Caco-2 (cell line): ENCODE data around the gene XXYLT1. TPM values are rescaled to one million over a fixed set of nuclear protein-coding genes. Genes with fewer than 3 reads are reported as not detected.
A peak's percentile ranks its signal among the peaks of the same experiment; 100 is the strongest.
"Not testable (repeated sequence)": the region's sequence is repeated elsewhere in the genome, so short reads cannot be mapped to it uniquely, and the experiment has no call there.

ENCODE experiments used
- BruUV-seq: library from RNA; stranded (reverse); fragments of 400-500 nt; replicated peaks from 2 replicates; lab custom pipeline; 2021; lab: Mats Ljungman, UMichigan
- CTCF ChIA-PET: fragments of 300-600 bp; sonication (Branson Sonifier 250); formaldehyde crosslinking; loops from one replicate; lab custom pipeline; 2022; ENCODE audit warnings: antibody characterized with exemption; lab: Charles Lee
- POLR2A ChIA-PET: fragments of 300-600 bp; sonication (Branson Sonifier 250); formaldehyde crosslinking; loops from one replicate; lab custom pipeline; 2022; ENCODE audit warnings: antibody characterized with exemption; lab: Charles Lee
- DNase-seq, 2 experiments: peaks; one replicate each; pipeline versions ENCODE4 v3.0.0 to v3.0.0-alpha.2; 2020 to 2022
- H3K27me3 ChIP-seq: replicated peaks from 2 replicates; pipeline ENCODE4 v1.6.0; 2011; ENCODE audit warnings: low read length; ENCODE audit not compliant: control insufficient read depth, insufficient read depth
- H3K36me3 ChIP-seq: 2 replicates; pipeline ENCODE4 v1.5.1; 2011; ENCODE audit warnings: low read length; ENCODE audit not compliant: control insufficient read depth, insufficient read depth
- H3K4me1 ChIP-seq: fragments of 250-450 bp; sonication (Bioruptor Pico); 2 replicates; pipeline ENCODE4 v1.5.1; 2020; ENCODE audit warnings: mild to moderate bottlenecking
- H3K4me3 ChIP-seq: 2 replicates; pipeline ENCODE4 v1.5.1; 2011; ENCODE audit warnings: low read depth, mild to moderate bottlenecking, control low read depth, low read length
- H3K9me3 ChIP-seq: fragments of 250-450 bp; sonication (Bioruptor Pico); 2 replicates; pipeline ENCODE4 v1.5.1; 2020; ENCODE audit warnings: mild to moderate bottlenecking, moderate library complexity
- H3K27ac Mint-ChIP-seq: one replicate; pipeline ENCODE4 v1.8.0; 2022; ENCODE audit warnings: mixed read lengths; ENCODE audit not compliant: unreplicated experiment
- H3K27me3 Mint-ChIP-seq: one replicate; pipeline ENCODE4 v1.8.0; 2022; ENCODE audit warnings: mixed read lengths; ENCODE audit not compliant: insufficient read depth, unreplicated experiment
- H3K36me3 Mint-ChIP-seq: one replicate; pipeline ENCODE4 v1.8.0; 2022; ENCODE audit warnings: mild to moderate bottlenecking, mixed read lengths; ENCODE audit not compliant: insufficient read depth, unreplicated experiment
- H3K4me1 Mint-ChIP-seq: one replicate; pipeline ENCODE4 v1.8.0; 2022; ENCODE audit warnings: low read depth, mixed read lengths; ENCODE audit not compliant: unreplicated experiment
- H3K4me3 Mint-ChIP-seq: one replicate; pipeline ENCODE4 v1.8.0; 2022; ENCODE audit warnings: mild to moderate bottlenecking, moderate library complexity, mixed read lengths; ENCODE audit not compliant: unreplicated experiment
- H3K9me3 Mint-ChIP-seq: one replicate; pipeline ENCODE4 v1.8.0; 2022; ENCODE audit warnings: mixed read lengths; ENCODE audit not compliant: unreplicated experiment
- intact Hi-C: fragments of 100-400 bp; cut with micrococcal nuclease; formaldehyde crosslinking; loops from one replicate; pipeline ENCODE4 v1.10.0; 2022; ENCODE audit not compliant: unreplicated experiment
- total RNA-seq: library from RNA; stranded (reverse); gene quantifications from 2 replicates; pipeline ENCODE4 v1.2.3, GENCODE V29; 2022
- TF ChIP-seq, protein P1 (sequence below), 2 experiments: fragments of 200-600 bp in 1 of 2; IDR thresholded peaks; 1 replicate in 1 of 2; 2 replicates in 1 of 2; pipeline versions ENCODE4 v1.5.1 to v1.8.0; 2011 to 2022; ENCODE audit warnings: antibody characterized with exemption in 1 of 2, control low read depth in 1 of 2, inconsistent platforms in 1 of 2, low read depth in 1 of 2, low read length in 1 of 2, mild to moderate bottlenecking in 1 of 2, moderate library complexity in 1 of 2; ENCODE audit not compliant: insufficient read depth in 1 of 2, severe bottlenecking in 1 of 2, unreplicated experiment in 1 of 2

Gene XXYLT1
- total RNA-seq, 1 experiment from 2014 or later, result 14.2 TPM

DNA sequence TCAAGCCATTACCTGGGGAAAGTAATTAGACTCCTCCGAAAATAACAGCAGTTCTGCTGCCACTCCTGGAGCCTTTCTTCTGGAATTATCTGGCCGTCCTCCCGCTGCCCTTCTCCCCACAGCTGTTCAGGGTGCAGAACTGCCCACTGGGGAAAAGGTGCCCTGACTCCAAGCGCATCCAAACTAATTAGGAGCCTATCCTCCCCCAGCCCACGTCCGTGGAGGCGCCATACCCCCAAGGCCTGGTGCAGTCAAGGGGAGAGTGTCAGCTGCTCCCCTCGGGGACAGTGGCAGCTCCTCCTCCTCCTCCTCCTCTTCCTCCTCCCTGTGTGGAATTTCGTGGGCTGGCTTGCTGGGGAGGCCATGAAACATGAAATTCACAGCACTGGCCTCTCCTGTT is 177.2 kb downstream of the XXYLT1 start:
- H3K9me3 Mint-ChIP-seq, result no peaks in the 10 kb centered on the region
- H3K27ac Mint-ChIP-seq, result no peak overlapping the region
- Histone ChIP-seq H3K27me3 (no peaks in the 10 kb centered on the region), H3K4me3 (no peak overlapping the region), H3K4me1 (0 out of 2 replicates have a peak, but pooled peaks cover 3% of the 10 kb centered on the region), H3K36me3 (no peaks in the 10 kb centered on the region), H3K9me3 (no peaks in the 10 kb centered on the region)
- no peaks in the 10 kb centered on the region for H3K36me3 Mint-ChIP-seq
- H3K27me3 Mint-ChIP-seq, result no peaks in the 10 kb centered on the region
- H3K4me1 Mint-ChIP-seq, result peaks cover 17% of the 10 kb centered on the region
- intact Hi-C loops, result no loop called here
- BruUV-seq, result no TSS peak
- POLR2A ChIA-PET, result no interaction called here
- TF ChIP-seq, protein P1, sequence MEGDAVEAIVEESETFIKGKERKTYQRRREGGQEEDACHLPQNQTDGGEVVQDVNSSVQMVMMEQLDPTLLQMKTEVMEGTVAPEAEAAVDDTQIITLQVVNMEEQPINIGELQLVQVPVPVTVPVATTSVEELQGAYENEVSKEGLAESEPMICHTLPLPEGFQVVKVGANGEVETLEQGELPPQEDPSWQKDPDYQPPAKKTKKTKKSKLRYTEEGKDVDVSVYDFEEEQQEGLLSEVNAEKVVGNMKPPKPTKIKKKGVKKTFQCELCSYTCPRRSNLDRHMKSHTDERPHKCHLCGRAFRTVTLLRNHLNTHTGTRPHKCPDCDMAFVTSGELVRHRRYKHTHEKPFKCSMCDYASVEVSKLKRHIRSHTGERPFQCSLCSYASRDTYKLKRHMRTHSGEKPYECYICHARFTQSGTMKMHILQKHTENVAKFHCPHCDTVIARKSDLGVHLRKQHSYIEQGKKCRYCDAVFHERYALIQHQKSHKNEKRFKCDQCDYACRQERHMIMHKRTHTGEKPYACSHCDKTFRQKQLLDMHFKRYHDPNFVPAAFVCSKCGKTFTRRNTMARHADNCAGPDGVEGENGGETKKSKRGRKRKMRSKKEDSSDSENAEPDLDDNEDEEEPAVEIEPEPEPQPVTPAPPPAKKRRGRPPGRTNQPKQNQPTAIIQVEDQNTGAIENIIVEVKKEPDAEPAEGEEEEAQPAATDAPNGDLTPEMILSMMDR (IDR thresholded peaks at IDR 0.05; ENCODE audit: insufficient read depth in 1 of 2, low read depth in 1 of 2, low read length in 1 of 2, severe bottlenecking in 1 of 2, unreplicated experiment in 1 of 2), result no peak
- no peak overlapping the region for H3K4me3 Mint-ChIP-seq
- DNase-seq, result no peak
- CTCF ChIA-PET, result no interaction called here

DNA sequence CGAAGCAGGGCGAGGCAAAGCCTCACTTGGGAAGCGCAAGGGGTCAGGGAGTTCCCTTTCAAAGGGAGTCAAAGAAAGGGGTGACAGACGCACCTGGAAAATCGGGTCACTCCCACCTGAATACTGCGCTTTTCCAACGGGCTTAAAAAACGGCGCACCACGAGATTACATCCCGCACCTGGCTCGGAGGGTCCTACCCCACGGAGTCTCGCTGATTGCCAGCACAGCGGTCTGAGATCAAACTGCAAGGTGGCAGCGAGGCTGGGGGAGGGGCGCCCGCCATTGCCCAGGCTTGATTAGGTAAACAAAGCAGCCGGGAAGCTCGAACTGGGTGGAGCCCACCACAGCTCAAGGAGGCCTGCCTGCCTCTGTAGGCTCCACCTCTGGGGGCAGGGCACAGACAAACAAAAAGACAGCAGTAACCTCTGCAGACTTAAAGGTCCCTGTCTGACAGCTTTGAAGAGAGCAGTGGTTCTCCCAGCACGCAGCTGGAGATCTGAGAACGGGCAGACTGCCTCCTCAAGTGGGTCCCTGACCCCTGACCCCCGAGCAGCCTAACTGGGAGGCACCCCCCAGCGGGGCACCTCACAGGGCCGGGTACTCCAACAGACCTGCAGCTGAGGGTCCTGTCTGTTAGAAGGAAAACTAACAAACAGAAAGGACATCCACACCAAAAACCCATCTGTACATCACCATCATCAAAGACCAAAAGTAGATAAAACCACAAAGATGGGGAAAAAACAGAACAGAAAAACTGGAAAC is 182.9 kb downstream of the XXYLT1 start:
- peak overlapping the region; percentile 13 for H3K27ac Mint-ChIP-seq
- H3K4me1 ChIP-seq, H3K36me3 Mint-ChIP-seq, BruUV-seq, H3K36me3 ChIP-seq, DNase-seq, H3K9me3 Mint-ChIP-seq, H3K27me3 ChIP-seq, intact Hi-C loops, H3K4me3 Mint-ChIP-seq, POLR2A ChIA-PET, H3K4me3 ChIP-seq, H3K27me3 Mint-ChIP-seq, H3K9me3 ChIP-seq, CTCF ChIA-PET: not testable (repeated sequence)
- H3K4me1 Mint-ChIP-seq, result peaks cover 15% of the 10 kb centered on the region

DNA sequence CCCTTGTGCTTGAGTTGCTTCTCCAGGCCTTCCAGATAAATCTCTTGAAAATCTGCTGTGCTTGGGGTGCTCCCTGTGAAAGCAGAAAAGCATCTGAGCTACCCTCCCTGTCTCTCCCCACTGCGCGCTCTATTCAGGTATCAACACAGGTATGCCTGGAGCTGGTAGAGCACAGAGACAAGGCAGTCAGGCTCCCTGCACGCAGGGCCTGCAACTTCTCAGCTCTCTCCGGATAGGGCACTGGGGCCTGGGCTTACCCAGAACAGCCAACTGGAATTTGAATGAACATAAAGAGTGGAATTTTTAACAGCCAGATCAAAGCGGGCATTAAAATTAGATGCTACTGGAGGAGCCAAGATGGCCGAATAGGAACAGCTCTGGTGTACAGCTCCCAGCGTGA is 183.6 kb downstream of the XXYLT1 start:
- intact Hi-C loops, result no loop called here
- no TSS peak for BruUV-seq
- Mint-ChIP-seq H3K9me3 (no peaks in the 10 kb centered on the region), H3K36me3 (no peaks in the 10 kb centered on the region), H3K4me3 (no peak overlapping the region), H3K4me1 (peaks cover 15% of the 10 kb centered on the region), H3K27ac (peak overlapping the region; percentile 13), H3K27me3 (no peaks in the 10 kb centered on the region)
- no peak for DNase-seq
- Histone ChIP-seq H3K36me3 (no peaks in the 10 kb centered on the region), H3K4me3 (no peak overlapping the region), H3K27me3 (no peaks in the 10 kb centered on the region), H3K4me1 (no peaks in the 10 kb centered on the region; the same call in 1 of the 2 replicates), H3K9me3 (no peaks in the 10 kb centered on the region)
- TF ChIP-seq, protein P1 (IDR thresholded peaks at IDR 0.05; ENCODE audit: insufficient read depth in 1 of 2, low read depth in 1 of 2, low read length in 1 of 2, severe bottlenecking in 1 of 2, unreplicated experiment in 1 of 2), result no peak
- ChIA-PET POLR2A (no interaction called here), CTCF (no interaction called here)
